ENCODE measurements around the gene SYK.

The SYK gene

DNA sequence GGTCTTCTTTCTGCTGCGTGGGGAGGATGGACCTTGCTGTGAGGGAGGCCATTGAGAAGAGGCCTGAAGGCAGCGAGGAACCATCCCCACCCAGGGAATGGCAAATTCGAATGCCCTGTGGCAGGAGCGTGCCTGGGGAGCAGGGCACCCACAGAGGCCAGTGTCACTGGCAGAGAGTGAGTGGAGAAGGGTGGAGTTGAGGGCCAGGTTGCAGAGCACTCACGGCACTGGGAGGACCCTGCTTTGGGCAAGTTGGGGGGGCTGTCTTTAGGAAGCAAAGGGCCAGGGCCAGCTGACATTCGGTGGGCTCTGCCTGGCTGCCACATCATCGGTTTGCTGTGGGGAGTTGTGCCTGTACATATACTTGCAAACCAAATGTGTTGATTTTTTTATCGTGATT is 47.2 kb downstream of the SYK start:
- DNase-seq (ENCODE audit: low read depth in 2 of 2), result no peak

- DNase-seq (ENCODE audit: low read depth in 2 of 2), result no peak
These were observed 49.8 kb downstream of the SYK start for GRCh38 chr9:90851444-90851843.

DNA sequence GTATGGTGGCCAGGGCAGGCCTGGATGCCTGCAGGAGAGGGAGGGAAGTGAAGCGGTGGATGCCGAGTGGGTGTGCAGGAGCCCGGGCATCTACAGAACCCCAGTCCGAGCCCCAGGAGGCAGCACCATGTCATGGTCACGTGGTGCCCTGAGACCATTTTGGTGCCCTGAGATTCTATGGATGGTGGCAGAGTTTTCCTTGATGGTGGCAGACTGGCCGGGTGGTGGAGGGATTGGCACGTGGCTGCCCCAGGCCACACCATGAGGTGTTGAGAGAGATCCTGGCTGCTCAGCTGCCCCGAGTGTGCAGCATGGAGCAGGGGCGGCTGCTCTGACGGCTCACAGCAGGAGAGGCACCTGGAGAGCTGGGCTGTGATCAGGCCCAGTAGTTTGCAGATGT is 52.3 kb downstream of the SYK start:
- DNase-seq (ENCODE audit: low read depth in 2 of 2), result no peak

DNA sequence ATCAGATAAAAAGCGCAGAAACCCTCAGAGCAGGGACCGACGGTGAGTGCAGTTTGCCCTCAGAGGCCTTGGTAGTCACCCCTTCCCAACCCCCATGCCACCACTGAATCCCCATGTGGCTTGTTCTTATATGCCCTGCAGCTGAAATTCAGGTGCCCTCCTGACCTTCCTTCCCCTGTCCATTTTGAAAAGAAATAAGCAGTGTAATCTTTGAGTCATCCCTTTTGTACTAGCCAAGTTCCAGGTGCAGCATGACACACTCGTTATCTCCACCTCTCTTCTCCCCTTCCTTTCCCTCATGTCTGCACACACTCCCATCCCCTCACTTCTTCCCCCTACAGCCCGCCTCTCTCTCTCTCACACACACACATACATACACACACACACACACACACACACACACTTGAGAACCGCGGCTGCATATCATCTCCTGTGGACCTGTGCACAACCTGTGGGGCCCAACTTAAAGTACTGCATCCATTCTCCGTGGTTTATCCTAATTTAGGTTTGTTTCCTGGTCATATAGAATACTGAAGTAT is 53.1 kb downstream of the SYK start:
- no peak for DNase-seq (ENCODE audit: low read depth in 2 of 2)

- no peak for DNase-seq (ENCODE audit: low read depth in 2 of 2)
These were observed 53.7 kb downstream of the SYK start for GRCh38 chr9:90855208-90855902.

DNA sequence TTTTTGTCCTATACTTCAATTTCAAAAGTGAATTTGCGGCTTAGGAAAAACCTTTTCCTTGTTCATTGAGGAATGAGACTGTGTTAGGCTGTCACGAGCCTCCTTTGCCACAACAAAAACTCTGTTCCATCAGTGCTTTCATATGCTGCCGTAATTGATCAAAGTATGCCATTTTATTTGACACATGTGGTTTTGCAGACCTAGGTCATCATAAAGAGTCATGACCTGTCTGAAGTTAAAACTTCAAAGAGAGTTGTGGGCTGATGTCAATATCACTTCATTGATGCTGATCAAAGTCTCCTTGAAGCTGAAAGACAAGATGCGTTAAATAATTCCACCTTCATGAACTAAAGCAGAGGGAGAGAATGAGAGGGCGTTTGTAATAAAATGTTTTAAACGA is 55.5 kb downstream of the SYK start:
- no peak for DNase-seq (ENCODE audit: low read depth in 2 of 2)

DNA sequence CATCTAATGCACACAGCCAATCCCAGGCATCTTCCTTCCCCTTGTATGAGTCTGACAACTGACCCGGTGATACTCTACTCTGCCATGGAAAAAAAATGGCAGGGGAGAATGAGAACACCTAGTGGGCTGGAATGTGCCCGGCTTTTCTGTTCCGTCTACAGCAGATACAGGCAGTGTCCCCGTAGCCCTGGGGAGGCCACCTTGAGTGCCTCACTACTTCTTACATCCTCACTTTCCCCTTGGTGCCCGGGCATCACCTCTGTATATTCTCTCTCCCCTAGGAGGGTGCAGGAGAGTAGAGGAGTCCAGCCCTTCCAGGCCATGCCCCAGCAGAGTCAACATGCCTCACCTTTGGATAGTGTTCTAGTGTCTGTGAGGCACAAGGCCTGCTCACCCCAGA is 56.2 kb downstream of the SYK start:
- DNase-seq (ENCODE audit: low read depth in 2 of 2), result no peak

GRCh38 chr9:90858457-90858901 is 56.9 kb downstream of the SYK start:
- DNase-seq (ENCODE audit: low read depth in 2 of 2), result no peak

- no peak for DNase-seq (ENCODE audit: low read depth in 2 of 2)
These were observed 58.8 kb downstream of the SYK start for GRCh38 chr9:90860382-90860781.

GRCh38 chr9:90860826-90861225 is 59.2 kb downstream of the SYK start:
- DNase-seq (ENCODE audit: low read depth in 2 of 2), result no peak

- DNase-seq (ENCODE audit: low read depth in 2 of 2), result no peak
These were observed 59.8 kb downstream of the SYK start for GRCh38 chr9:90861380-90861779.

GRCh38 chr9:90861826-90862740 is 60.5 kb downstream of the SYK start:
- no peak for DNase-seq (ENCODE audit: low read depth in 2 of 2)

DNA sequence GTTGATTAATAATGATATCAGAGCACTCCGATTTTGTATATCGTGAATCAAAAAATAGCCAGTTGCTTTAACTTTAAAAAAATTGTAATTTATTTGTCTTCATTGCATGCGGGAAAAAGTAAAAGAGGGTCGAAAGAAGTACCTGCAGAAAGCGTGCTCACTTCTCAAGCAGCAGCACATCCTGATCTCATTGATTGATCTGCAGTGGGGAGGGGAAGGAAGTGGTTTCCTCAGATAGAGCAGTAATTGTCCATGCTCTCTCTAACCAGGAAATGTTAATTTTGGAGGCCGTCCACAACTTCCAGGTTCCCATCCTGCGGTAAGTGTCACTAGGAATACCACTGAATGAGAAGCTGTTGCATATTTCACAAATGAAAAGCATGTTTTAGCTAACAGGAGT is 63.2 kb downstream of the SYK start:
- DNase-seq (ENCODE audit: low read depth in 2 of 2), result no peak

GRCh38 chr9:90867101-90867500 is 65.5 kb downstream of the SYK start:
- DNase-seq (ENCODE audit: low read depth in 2 of 2), result no peak

DNA sequence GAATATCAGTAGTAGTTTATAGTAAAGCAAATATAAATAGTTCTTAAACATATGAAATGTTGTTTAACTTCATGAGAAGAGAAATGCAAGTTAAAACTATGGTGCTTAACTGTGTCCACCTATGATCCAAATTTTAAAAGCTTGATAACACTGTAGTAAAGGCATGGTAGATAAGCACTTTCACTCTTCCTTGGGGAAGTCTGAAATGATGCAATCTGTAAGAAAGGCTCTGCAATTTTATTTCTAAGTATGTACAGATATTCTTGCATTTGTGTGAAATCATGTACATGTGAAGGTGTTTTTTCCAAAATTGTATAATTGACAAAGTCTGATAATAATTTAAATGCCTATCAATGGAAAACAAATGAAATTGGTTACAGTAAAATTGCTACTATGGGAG is 66.9 kb downstream of the SYK start:
- no peak for DNase-seq (ENCODE audit: low read depth in 2 of 2)

DNA sequence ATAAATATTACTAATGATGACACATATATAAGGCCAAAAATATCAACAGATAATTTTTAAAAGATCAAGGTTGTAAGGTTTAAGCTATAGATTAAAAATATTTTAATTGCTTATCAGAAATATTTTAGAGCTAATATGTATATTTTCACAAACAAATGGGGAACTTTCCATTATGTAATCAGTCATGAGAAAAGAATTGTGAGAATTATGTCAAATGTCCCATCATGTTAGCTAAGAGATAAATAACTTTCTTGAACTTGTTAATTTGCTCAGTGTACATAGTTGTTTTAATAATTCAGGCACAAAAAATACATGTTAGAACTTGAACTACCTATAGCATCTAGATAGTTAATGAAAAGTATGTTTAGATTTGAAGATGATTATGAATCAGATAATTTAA is 67.7 kb downstream of the SYK start:
- DNase-seq (ENCODE audit: low read depth in 2 of 2), result no peak

DNA sequence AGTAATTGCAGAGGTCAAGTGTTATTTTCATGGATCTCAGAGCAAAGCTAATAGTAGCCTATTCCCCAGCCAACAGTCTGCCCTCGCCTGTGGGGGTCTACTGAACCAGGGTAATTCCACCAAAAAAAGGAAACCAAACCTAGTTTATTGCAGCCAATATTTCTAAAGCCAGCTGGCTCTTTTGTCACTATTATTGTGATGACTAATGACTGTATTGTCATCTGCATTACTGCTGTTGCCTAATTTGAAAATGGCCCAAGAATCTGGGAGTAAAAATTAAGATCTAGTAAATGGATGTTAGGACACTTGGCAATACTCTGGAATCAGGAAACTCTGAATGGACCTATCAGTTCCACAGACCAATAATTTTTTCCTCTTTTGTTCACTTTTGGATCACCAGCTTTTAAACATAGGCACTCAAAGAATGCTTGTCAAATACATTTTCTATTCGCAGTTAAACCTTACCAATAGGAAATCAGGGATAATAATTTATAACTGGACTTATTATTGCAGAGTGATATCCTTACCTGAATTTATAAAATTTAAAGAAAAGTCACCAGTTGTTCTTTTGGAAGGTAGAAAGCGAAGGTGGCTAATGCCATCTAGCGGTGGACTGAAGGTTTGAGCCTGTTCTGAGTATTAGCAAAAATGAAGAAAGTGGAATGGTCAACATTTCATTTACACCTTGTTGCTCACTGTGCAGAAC is 69.2 kb downstream of the SYK start:
- DNase-seq (ENCODE audit: low read depth in 2 of 2), result no peak

GRCh38 chr9:90871327-90871935 is 69.8 kb downstream of the SYK start:
- DNase-seq (ENCODE audit: low read depth in 2 of 2), result no peak

DNA sequence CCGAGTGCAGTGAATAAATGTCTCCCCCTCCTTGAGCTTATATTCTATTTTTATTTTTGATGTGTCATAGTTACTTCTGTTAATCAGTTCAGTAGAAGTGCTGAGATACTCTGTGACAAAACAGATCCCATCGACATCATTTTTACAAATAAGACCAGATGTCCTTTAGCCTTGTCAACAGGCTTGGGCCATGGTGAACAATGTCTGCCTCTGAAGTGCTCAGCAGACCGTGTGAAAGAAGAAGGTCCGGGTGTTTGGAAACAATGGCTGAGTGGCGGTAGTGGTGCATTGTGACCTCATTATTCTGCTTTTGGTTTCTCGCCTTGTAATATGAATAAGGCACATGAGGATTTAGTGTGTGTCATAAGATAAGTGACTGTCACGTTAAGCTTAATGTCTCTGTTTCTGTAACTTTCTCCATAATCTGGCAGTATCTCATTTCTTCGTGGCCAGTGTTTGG is 71.2 kb downstream of the SYK start:
- no peak for DNase-seq (ENCODE audit: low read depth in 2 of 2)

GRCh38 chr9:90873422-90873821 is 71.8 kb downstream of the SYK start:
- DNase-seq (ENCODE audit: low read depth in 2 of 2), result no peak

DNA sequence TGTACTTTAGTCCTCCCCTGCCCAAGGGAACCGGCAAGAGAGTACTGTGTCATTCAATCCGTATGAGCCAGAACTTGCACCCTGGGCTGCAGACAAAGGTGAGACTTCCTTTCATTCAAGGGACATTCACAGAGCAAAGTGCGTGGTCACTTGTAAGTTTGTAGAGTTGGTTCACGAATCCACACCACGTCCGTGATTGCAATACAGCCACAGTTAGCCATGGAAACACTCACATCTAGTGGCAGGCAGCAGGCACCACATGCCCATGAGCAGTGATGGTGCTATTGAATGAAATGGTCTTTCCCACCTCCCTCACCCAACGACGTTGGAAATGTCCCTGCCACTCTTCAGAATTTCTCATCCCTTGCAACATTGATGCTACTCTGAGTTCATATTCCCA is 72.6 kb downstream of the SYK start:
- no peak for DNase-seq (ENCODE audit: low read depth in 2 of 2)

DNA sequence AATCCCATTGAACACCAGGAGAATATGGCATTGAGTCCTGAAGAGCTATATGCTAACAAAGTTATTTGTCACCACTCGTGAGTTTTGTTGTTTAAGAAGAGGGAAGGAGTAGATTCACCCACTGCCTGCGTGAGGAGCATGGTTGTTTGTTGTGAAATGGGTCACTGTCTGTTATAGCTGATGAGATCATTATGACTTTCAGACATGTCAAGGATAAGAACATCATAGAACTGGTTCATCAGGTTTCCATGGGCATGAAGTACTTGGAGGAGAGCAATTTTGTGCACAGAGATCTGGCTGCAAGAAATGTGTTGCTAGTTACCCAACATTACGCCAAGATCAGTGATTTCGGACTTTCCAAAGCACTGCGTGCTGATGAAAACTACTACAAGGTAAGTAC is 76.9 kb downstream of the SYK start:
- DNase-seq (ENCODE audit: low read depth in 2 of 2), result no peak

All from stimulated activated CD8-positive, alpha-beta memory T cell treated with anti-CD3 and anti-CD28 coated beads, Interleukin-15, amount 100 ng/mL, for 4 hours (primary cell).